ENCODE data around the gene PTPRD. TPM values are rescaled to one million over a fixed set of nuclear protein-coding genes. Genes with fewer than 3 reads are reported as not detected.

PTPRD gene
- total RNA-seq, 1 experiment from 2014 or later, result 0.02 TPM

GRCh38 chr9:9078301-9078700 is 1534.5 kb downstream of the PTPRD start:
- H4K20me1 ChIP-seq (ENCODE audit: insufficient read depth), result no peaks in the 10 kb centered on the region
- peaks cover 6 to 12% of the 10 kb centered on the region in 2 experiments; a peak in 3 of 4 replicates for H3K9me3 ChIP-seq (ENCODE audit: control insufficient read depth in 1 of 2, insufficient read depth in 1 of 2, low read depth in 1 of 2, low read length in 2 of 2)
- TF ChIP-seq SRF (IDR thresholded peaks at IDR 0.05; ENCODE audit: low read depth) (no peak), SIN3A (IDR thresholded peaks at IDR 0.05; ENCODE audit: low read depth) (no peak), EZH2 (IDR thresholded peaks at IDR 0.05) (no peak), EGR1 (IDR thresholded peaks at IDR 0.05; ENCODE audit: low read depth) (no peak), JUND (IDR thresholded peaks at IDR 0.05) (no peak), ZNF274 (IDR thresholded peaks at IDR 0.05; ENCODE audit: low read depth, low read length) (no peak), ELF1 (IDR thresholded peaks at IDR 0.05; ENCODE audit: borderline replicate concordance, low read depth) (no peak), CBX3 (IDR thresholded peaks at IDR 0.05; ENCODE audit: low read depth) (no peak), POLR2AphosphoS5 (IDR thresholded peaks at IDR 0.05; ENCODE audit: low read depth, low read length) (no peak), TCF7L2 (IDR thresholded peaks at IDR 0.05; ENCODE audit: borderline replicate concordance, extremely low read depth, insufficient read depth, insufficient read length) (no peak), RAD21 (IDR thresholded peaks at IDR 0.05; ENCODE audit: low read depth) (no peak), FOSL1 (IDR thresholded peaks at IDR 0.05; ENCODE audit: low read depth) (no peak), EZH2phosphoT487 (IDR thresholded peaks at IDR 0.05; ENCODE audit: borderline replicate concordance) (no peak), ZFX (IDR thresholded peaks at IDR 0.05) (no peak), CEBPB (IDR thresholded peaks at IDR 0.05; ENCODE audit: low read depth) (no peak)
- TF ChIP-seq, protein P1, sequence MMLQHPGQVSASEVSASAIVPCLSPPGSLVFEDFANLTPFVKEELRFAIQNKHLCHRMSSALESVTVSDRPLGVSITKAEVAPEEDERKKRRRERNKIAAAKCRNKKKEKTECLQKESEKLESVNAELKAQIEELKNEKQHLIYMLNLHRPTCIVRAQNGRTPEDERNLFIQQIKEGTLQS (IDR thresholded peaks at IDR 0.05), result no peak
- TF ChIP-seq, protein P2, sequence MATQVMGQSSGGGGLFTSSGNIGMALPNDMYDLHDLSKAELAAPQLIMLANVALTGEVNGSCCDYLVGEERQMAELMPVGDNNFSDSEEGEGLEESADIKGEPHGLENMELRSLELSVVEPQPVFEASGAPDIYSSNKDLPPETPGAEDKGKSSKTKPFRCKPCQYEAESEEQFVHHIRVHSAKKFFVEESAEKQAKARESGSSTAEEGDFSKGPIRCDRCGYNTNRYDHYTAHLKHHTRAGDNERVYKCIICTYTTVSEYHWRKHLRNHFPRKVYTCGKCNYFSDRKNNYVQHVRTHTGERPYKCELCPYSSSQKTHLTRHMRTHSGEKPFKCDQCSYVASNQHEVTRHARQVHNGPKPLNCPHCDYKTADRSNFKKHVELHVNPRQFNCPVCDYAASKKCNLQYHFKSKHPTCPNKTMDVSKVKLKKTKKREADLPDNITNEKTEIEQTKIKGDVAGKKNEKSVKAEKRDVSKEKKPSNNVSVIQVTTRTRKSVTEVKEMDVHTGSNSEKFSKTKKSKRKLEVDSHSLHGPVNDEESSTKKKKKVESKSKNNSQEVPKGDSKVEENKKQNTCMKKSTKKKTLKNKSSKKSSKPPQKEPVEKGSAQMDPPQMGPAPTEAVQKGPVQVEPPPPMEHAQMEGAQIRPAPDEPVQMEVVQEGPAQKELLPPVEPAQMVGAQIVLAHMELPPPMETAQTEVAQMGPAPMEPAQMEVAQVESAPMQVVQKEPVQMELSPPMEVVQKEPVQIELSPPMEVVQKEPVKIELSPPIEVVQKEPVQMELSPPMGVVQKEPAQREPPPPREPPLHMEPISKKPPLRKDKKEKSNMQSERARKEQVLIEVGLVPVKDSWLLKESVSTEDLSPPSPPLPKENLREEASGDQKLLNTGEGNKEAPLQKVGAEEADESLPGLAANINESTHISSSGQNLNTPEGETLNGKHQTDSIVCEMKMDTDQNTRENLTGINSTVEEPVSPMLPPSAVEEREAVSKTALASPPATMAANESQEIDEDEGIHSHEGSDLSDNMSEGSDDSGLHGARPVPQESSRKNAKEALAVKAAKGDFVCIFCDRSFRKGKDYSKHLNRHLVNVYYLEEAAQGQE (IDR thresholded peaks at IDR 0.05; ENCODE audit: low read depth), result no peak
- TF ChIP-seq, protein P3, sequence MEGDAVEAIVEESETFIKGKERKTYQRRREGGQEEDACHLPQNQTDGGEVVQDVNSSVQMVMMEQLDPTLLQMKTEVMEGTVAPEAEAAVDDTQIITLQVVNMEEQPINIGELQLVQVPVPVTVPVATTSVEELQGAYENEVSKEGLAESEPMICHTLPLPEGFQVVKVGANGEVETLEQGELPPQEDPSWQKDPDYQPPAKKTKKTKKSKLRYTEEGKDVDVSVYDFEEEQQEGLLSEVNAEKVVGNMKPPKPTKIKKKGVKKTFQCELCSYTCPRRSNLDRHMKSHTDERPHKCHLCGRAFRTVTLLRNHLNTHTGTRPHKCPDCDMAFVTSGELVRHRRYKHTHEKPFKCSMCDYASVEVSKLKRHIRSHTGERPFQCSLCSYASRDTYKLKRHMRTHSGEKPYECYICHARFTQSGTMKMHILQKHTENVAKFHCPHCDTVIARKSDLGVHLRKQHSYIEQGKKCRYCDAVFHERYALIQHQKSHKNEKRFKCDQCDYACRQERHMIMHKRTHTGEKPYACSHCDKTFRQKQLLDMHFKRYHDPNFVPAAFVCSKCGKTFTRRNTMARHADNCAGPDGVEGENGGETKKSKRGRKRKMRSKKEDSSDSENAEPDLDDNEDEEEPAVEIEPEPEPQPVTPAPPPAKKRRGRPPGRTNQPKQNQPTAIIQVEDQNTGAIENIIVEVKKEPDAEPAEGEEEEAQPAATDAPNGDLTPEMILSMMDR (IDR thresholded peaks at IDR 0.05 in 2 of 3, conservative IDR thresholded peaks at IDR 0.05 in 1 of 3; ENCODE audit: borderline replicate concordance in 1 of 3, insufficient read depth in 1 of 3, low read depth in 2 of 3, low read length in 2 of 3), result no peak
- H3K4me3 ChIP-seq (replicated peaks in 1 of 2; ENCODE audit: low read depth in 1 of 2, low read length in 2 of 2), result no peak overlapping the region
- DNase-seq (ENCODE audit: low read depth, low spot score), result no peak
- no peaks in the 10 kb centered on the region for H3K79me2 ChIP-seq (ENCODE audit: insufficient read depth, low read length)
- no peaks in the 10 kb centered on the region for H3K9me2 ChIP-seq (ENCODE audit: insufficient read depth)
- RAD21 ChIA-PET (ENCODE audit: low non-redundant PET in 1 of 2, low total read pairs in 2 of 2, uncharacterized antibody in 2 of 2, unreplicated experiment in 2 of 2), result no interaction called here
- H3K4me2 ChIP-seq (ENCODE audit: low read length), result no peak overlapping the region
- intact Hi-C loops (cut with micrococcal nuclease), result no loop called here
- H3K36me3 ChIP-seq (ENCODE audit: control insufficient read depth in 1 of 2, insufficient read depth in 2 of 2, low read length in 2 of 2), result no peaks in the 10 kb centered on the region
- CTCF ChIA-PET, result no interaction called here
- H2AFZ ChIP-seq (ENCODE audit: low read depth, low read length, poor library complexity, severe bottlenecking), result no peak overlapping the region
- ATAC-seq, result no peak
- H3K9ac ChIP-seq (ENCODE audit: low read length), result no peak overlapping the region
- POLR2A ChIA-PET, result no interaction called here
- H3K4me1 ChIP-seq (ENCODE audit: control insufficient read depth in 1 of 2, insufficient read depth in 2 of 2, low read length in 2 of 2), result no peaks in the 10 kb centered on the region
- no peaks in the 10 kb centered on the region for H3K27me3 ChIP-seq (ENCODE audit: insufficient read depth, low read length)
- no TSS peak for BruUV-seq (replicated peaks)
- no peak overlapping the region for H3K27ac ChIP-seq (ENCODE audit: low read depth, low read length)
